ENCODE data around the gene HOXA6.
A peak's percentile ranks its signal among the peaks of the same experiment; 100 is the strongest.

Gene HOXA6

GRCh38 chr7:27191833-27192545 is 44.4 kb upstream of the HOXA6 start:
- DNase-seq (ENCODE audit: low read depth in 1 of 2, low spot score in 1 of 2): no peak
- peaks cover 59% of the 10 kb centered on the region for H3K27me3 ChIP-seq (ENCODE audit: insufficient read depth, poor library complexity, severe bottlenecking)
- H3K4me3 ChIP-seq (replicated peaks; ENCODE audit: insufficient read depth, low read length): peak overlapping the region; percentile 9

GRCh38 chr7:27191161-27191731 is 43.7 kb upstream of the HOXA6 start:
- H3K27ac ChIP-seq (replicated peaks): no peak overlapping the region
- peaks cover 59% of the 10 kb centered on the region for H3K27me3 ChIP-seq (ENCODE audit: insufficient read depth, poor library complexity, severe bottlenecking)
- no peak for DNase-seq (ENCODE audit: low read depth in 1 of 2, low spot score in 1 of 2)
- H3K4me3 ChIP-seq (replicated peaks; ENCODE audit: insufficient read depth, low read length): no peak overlapping the region
- no peak for TF ChIP-seq SPI1 (IDR thresholded peaks at IDR 0.05; ENCODE audit: borderline replicate concordance, low read depth)
- no peak for TF ChIP-seq REST (IDR thresholded peaks at IDR 0.05; ENCODE audit: insufficient replicate concordance, low read depth)
- TF ChIP-seq GABPA (IDR thresholded peaks at IDR 0.05; ENCODE audit: low read depth): no peak
- no peak for TF ChIP-seq CTCF (IDR thresholded peaks at IDR 0.05; ENCODE audit: insufficient read depth, low read length)
- no peak for TF ChIP-seq POLR2AphosphoS5 (IDR thresholded peaks at IDR 0.05; ENCODE audit: low read depth)

More at GRCh38 chr7:27191833-27192545, 44.4 kb upstream of the HOXA6 start:
- H3K27ac ChIP-seq (replicated peaks): no peak overlapping the region
- TF ChIP-seq GABPA (IDR thresholded peaks at IDR 0.05; ENCODE audit: low read depth): no peak
- TF ChIP-seq SPI1 (IDR thresholded peaks at IDR 0.05; ENCODE audit: borderline replicate concordance, low read depth): no peak
- no peak for TF ChIP-seq REST (IDR thresholded peaks at IDR 0.05; ENCODE audit: insufficient replicate concordance, low read depth)
- no peak for TF ChIP-seq POLR2AphosphoS5 (IDR thresholded peaks at IDR 0.05; ENCODE audit: low read depth)
- TF ChIP-seq CTCF (IDR thresholded peaks at IDR 0.05; ENCODE audit: insufficient read depth, low read length): no peak

- no peak for TF ChIP-seq REST (IDR thresholded peaks at IDR 0.05; ENCODE audit: insufficient replicate concordance, low read depth)
- peak; percentile 36; the same call in 1 of the 2 replicates for TF ChIP-seq SPI1 (IDR thresholded peaks at IDR 0.05; ENCODE audit: borderline replicate concordance, low read depth)
- no peak overlapping the region for H3K27ac ChIP-seq (replicated peaks)
- no peak for DNase-seq (ENCODE audit: low read depth in 1 of 2, low spot score in 1 of 2)
- no peak overlapping the region for H3K4me3 ChIP-seq (replicated peaks; ENCODE audit: insufficient read depth, low read length)
- peaks cover 64% of the 10 kb centered on the region for H3K27me3 ChIP-seq (ENCODE audit: insufficient read depth, poor library complexity, severe bottlenecking)
These were observed 42.6 kb upstream of the HOXA6 start for GRCh38 chr7:27189997-27190748.
